HEK293T (cell line): ENCODE data around the gene ARHGEF28.

Experiments used
- CTCF ChIA-PET: fragments of 350-600 bp; formaldehyde crosslinking; extraction: SDS; loops from one replicate; lab custom pipeline; 2021; ENCODE audit warnings: antibody characterized with exemption, inconsistent platforms; lab: Yijun Ruan, JAX
- POLR2A ChIA-PET: fragments of 350-600 bp; formaldehyde crosslinking; extraction: SDS; loops from one replicate; lab custom pipeline; 2020; ENCODE audit warnings: antibody characterized with exemption, inconsistent platforms; lab: Yijun Ruan, JAX
- DNase-seq: peaks from one replicate; pipeline ENCODE4 v3.0.0; 2012; ENCODE audit warnings: mixed read lengths; ENCODE audit errors: extremely low spot score
- ARNT ChIP-seq: fragments of 450-650 bp; IDR thresholded peaks from 2 replicates; pipeline ENCODE4 v1.6.1; 2017; ENCODE audit warnings: mild to moderate bottlenecking
- BHLHE40 ChIP-seq: fragments of 450-650 bp; IDR thresholded peaks from 2 replicates; pipeline ENCODE4 v1.6.1; 2016; ENCODE audit warnings: mild to moderate bottlenecking, moderate library complexity, borderline replicate concordance
- CTBP1 ChIP-seq: fragments of 450-650 bp; IDR thresholded peaks from 2 replicates; pipeline ENCODE4 v1.6.1; 2016; ENCODE audit warnings: borderline replicate concordance
- ELF4 ChIP-seq: fragments of 450-650 bp; IDR thresholded peaks from 2 replicates; pipeline ENCODE4 v1.6.1; 2017; ENCODE audit warnings: antibody characterized with exemption
- FOXA1 ChIP-seq: fragments of 450-650 bp; IDR thresholded peaks from 2 replicates; pipeline ENCODE4 v1.6.1; 2016; ENCODE audit warnings: mild to moderate bottlenecking
- FOXK2 ChIP-seq: fragments of 450-650 bp; IDR thresholded peaks from 2 replicates; pipeline ENCODE4 v1.6.1; 2016; ENCODE audit warnings: mild to moderate bottlenecking
- FOXM1 ChIP-seq: fragments of 450-650 bp; IDR thresholded peaks from 2 replicates; pipeline ENCODE4 v1.6.1; 2017; ENCODE audit warnings: mild to moderate bottlenecking, borderline replicate concordance
- HDGF ChIP-seq: fragments of 450-650 bp; IDR thresholded peaks from 2 replicates; pipeline ENCODE4 v1.6.1; 2017; ENCODE audit warnings: antibody characterized with exemption, borderline replicate concordance
- L3MBTL2 ChIP-seq: fragments of 450-650 bp; conservative IDR thresholded peaks from 2 replicates; pipeline ENCODE4 v1.6.1; 2016; ENCODE audit warnings: mild to moderate bottlenecking
- LEF1 ChIP-seq: fragments of 450-650 bp; IDR thresholded peaks from 2 replicates; pipeline ENCODE4 v1.6.1; 2017; ENCODE audit warnings: mild to moderate bottlenecking, borderline replicate concordance
- NFRKB ChIP-seq: fragments of 450-650 bp; IDR thresholded peaks from 2 replicates; pipeline ENCODE4 v1.6.1; 2016; ENCODE audit warnings: mild to moderate bottlenecking, moderate library complexity
- PKNOX1 ChIP-seq: fragments of 450-650 bp; IDR thresholded peaks from 2 replicates; pipeline ENCODE4 v1.6.1; 2016
- SP1 ChIP-seq: fragments of 450-650 bp; IDR thresholded peaks from 2 replicates; pipeline ENCODE4 v1.6.1; 2017
- SUZ12 ChIP-seq: fragments of 450-650 bp; IDR thresholded peaks from 2 replicates; pipeline ENCODE4 v1.6.1; 2016; ENCODE audit warnings: mild to moderate bottlenecking
- TARDBP ChIP-seq: fragments of 450-650 bp; IDR thresholded peaks from 2 replicates; pipeline ENCODE4 v1.6.1; 2016
- ZNF384 ChIP-seq: fragments of 450-650 bp; IDR thresholded peaks from 2 replicates; pipeline ENCODE4 v1.6.1; 2016

ARHGEF28 gene

GRCh38 chr5:73655521-73656160 lies 29.6 kb downstream of the ARHGEF28 start:
- ChIA-PET POLR2A (no interaction called here), CTCF (no interaction called here)
- TF ChIP-seq FOXM1 (no peak), NFRKB (no peak)
- no peak for DNase-seq

- no peak for TF ChIP-seq BHLHE40
- ChIA-PET CTCF (no interaction called here), POLR2A (no interaction called here)
- DNase-seq, result no peak
Measured at GRCh38 chr5:73661753-73662152, 35.8 kb downstream of the ARHGEF28 start.

- DNase-seq, result no peak
- TF ChIP-seq ARNT, result no peak
- TF ChIP-seq SUZ12, result no peak
- TF ChIP-seq FOXK2, result no peak
- TF ChIP-seq SP1, result no peak
- TF ChIP-seq NFRKB, result no peak
- TF ChIP-seq CTBP1, result no peak
- no peak for TF ChIP-seq FOXA1
- no peak for TF ChIP-seq TARDBP
- no peak for TF ChIP-seq FOXM1
- no peak for TF ChIP-seq ZNF384
- ChIA-PET POLR2A (no interaction called here), CTCF (no interaction called here)
Measured at GRCh38 chr5:73663161-73663859, 37.3 kb downstream of the ARHGEF28 start.

GRCh38 chr5:73663860-73664240 lies 37.9 kb downstream of the ARHGEF28 start:
- ChIA-PET POLR2A (no interaction called here), CTCF (no interaction called here)
- no peak for DNase-seq
- TF ChIP-seq SUZ12 (no peak), ELF4 (no peak), FOXM1 (no peak), LEF1 (no peak), L3MBTL2 (no peak), CTBP1 (no peak), FOXA1 (no peak), ARNT (no peak), NFRKB (no peak), PKNOX1 (no peak), TARDBP (no peak), SP1 (no peak), HDGF (no peak), ZNF384 (no peak), BHLHE40 (no peak), FOXK2 (no peak)

- POLR2A ChIA-PET, result no interaction called here
- DNase-seq, result no peak
- TF ChIP-seq ZNF384, result no peak
- no peak for TF ChIP-seq ARNT
- no peak for TF ChIP-seq NFRKB
- TF ChIP-seq FOXM1, result no peak
- no peak for TF ChIP-seq SUZ12
- no peak for TF ChIP-seq ELF4
- no peak for TF ChIP-seq LEF1
- no peak for TF ChIP-seq BHLHE40
- TF ChIP-seq L3MBTL2, result no peak
- no peak for TF ChIP-seq HDGF
- no peak for TF ChIP-seq PKNOX1
- no peak for TF ChIP-seq FOXA1
- no peak for TF ChIP-seq CTBP1
- TF ChIP-seq TARDBP, result no peak
- TF ChIP-seq FOXK2, result no peak
- TF ChIP-seq SP1, result no peak
- CTCF ChIA-PET, result no interaction called here
Measured at GRCh38 chr5:73664796-73665195, 38.8 kb downstream of the ARHGEF28 start.

- POLR2A ChIA-PET, result no interaction called here
- no peak for DNase-seq
- TF ChIP-seq FOXK2, result no peak
- no peak for TF ChIP-seq ELF4
- no peak for TF ChIP-seq SP1
- TF ChIP-seq FOXM1, result no peak
- TF ChIP-seq ARNT, result no peak
- no peak for TF ChIP-seq SUZ12
- no peak for TF ChIP-seq FOXA1
- TF ChIP-seq LEF1, result no peak
- TF ChIP-seq PKNOX1, result no peak
- TF ChIP-seq HDGF, result no peak
- no peak for TF ChIP-seq L3MBTL2
- no peak for TF ChIP-seq ZNF384
- TF ChIP-seq BHLHE40, result no peak
- no peak for TF ChIP-seq NFRKB
- no peak for TF ChIP-seq TARDBP
- no peak for TF ChIP-seq CTBP1
- CTCF ChIA-PET, result no interaction called here
Measured at GRCh38 chr5:73666891-73667290, 40.9 kb downstream of the ARHGEF28 start.
